ENCODE measurements around the gene IL10RB. TPM values are rescaled to one million over a fixed set of nuclear protein-coding genes. Genes with fewer than 3 reads are reported as not detected.
"Not testable (repeated sequence)": the region's sequence is repeated elsewhere in the genome, so short reads cannot be mapped to it uniquely, and the experiment has no call there.

The IL10RB gene
- total RNA-seq (2012; rRNA removed): 33.9 and 41.1 TPM in 2 replicates

- H3K9me3 ChIP-seq (replicated peaks; ENCODE audit: low read length): no peaks in the 10 kb centered on the region
- H3K9ac ChIP-seq (ENCODE audit: low read depth, low read length): peak within 1 kb of the TSS; percentile 93
- peaks cover 15% of the 10 kb centered on the region for H3K4me1 ChIP-seq (ENCODE audit: control insufficient read depth, insufficient read depth, low read length)
- peak within 1 kb of the TSS; percentile 91 for H3K4me3 ChIP-seq (ENCODE audit: low read length)
- peak within 1 kb of the TSS; percentile 93 for H3K4me2 ChIP-seq (ENCODE audit: low read length)
- no peaks in the 10 kb centered on the region for H3K27me3 ChIP-seq (ENCODE audit: control insufficient read depth, insufficient read depth, low read length)
- H3K36me3 ChIP-seq (ENCODE audit: insufficient read depth, low read length): peaks cover 23% of the 10 kb centered on the region
These were observed at the start of gene IL10RB for GRCh38 chr21:33266050-33266788. Gene IL10RB, plus strand, starts transcription at chr21:33266367. Its CDS starts 99 bp downstream, at chr21:33266466.

- H3K27me3 ChIP-seq (ENCODE audit: control insufficient read depth, insufficient read depth, low read length): peaks cover 13% of the 10 kb centered on the region
- no peak overlapping the region for H3K4me3 ChIP-seq (ENCODE audit: low read length)
- no peak overlapping the region for H3K9ac ChIP-seq (ENCODE audit: low read depth, low read length)
- H3K9me3 ChIP-seq (replicated peaks; ENCODE audit: low read length): no peaks in the 10 kb centered on the region
- no peaks in the 10 kb centered on the region for H3K4me1 ChIP-seq (ENCODE audit: control insufficient read depth, insufficient read depth, low read length)
- H3K4me2 ChIP-seq (ENCODE audit: low read length): no peak overlapping the region
- no peaks in the 10 kb centered on the region for H3K36me3 ChIP-seq (ENCODE audit: insufficient read depth, low read length)
These were observed 49.0 kb upstream of the IL10RB start for GRCh38 chr21:33217138-33217520.

GRCh38 chr21:33219300-33219699, 46.9 kb upstream of the IL10RB start:
- Histone ChIP-seq H3K36me3 (ENCODE audit: insufficient read depth, low read length) (no peaks in the 10 kb centered on the region), H3K4me1 (ENCODE audit: control insufficient read depth, insufficient read depth, low read length) (no peaks in the 10 kb centered on the region), H3K4me3 (ENCODE audit: low read length) (no peak overlapping the region), H3K9me3 (replicated peaks; ENCODE audit: low read length) (no peaks in the 10 kb centered on the region), H3K27me3 (ENCODE audit: control insufficient read depth, insufficient read depth, low read length) (peaks cover 13% of the 10 kb centered on the region), H3K9ac (ENCODE audit: low read depth, low read length) (no peak overlapping the region), H3K4me2 (ENCODE audit: low read length) (no peak overlapping the region)

DNA sequence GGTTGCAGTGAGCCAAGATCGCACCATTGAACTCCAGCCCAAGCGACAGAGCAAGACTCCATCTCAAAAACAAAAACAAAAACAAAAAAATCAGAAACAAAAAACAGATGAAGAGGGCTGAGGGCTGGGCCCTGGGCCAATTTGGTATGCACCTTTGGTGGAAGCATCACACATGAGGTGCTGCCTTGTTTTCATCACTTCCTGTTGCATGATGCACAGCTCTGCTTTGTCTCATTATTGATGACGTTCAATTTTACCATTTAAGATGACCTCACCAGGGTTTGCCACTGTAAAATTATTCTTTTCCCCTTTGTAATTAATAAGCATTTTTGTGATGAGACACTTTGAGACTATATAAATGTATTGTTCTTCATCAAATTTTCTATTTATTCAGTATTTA, 46.2 kb upstream of the IL10RB start:
- no peak overlapping the region for H3K9ac ChIP-seq (ENCODE audit: low read depth, low read length)
- peaks cover 9% of the 10 kb centered on the region for H3K27me3 ChIP-seq (ENCODE audit: control insufficient read depth, insufficient read depth, low read length)
- no peaks in the 10 kb centered on the region for H3K4me1 ChIP-seq (ENCODE audit: control insufficient read depth, insufficient read depth, low read length)
- H3K9me3 ChIP-seq (replicated peaks; ENCODE audit: low read length): no peaks in the 10 kb centered on the region
- H3K4me3 ChIP-seq (ENCODE audit: low read length): no peak overlapping the region
- H3K4me2 ChIP-seq (ENCODE audit: low read length): no peak overlapping the region
- H3K36me3 ChIP-seq (ENCODE audit: insufficient read depth, low read length): no peaks in the 10 kb centered on the region

- H3K9me3 ChIP-seq (replicated peaks; ENCODE audit: low read length); H3K36me3 ChIP-seq (ENCODE audit: insufficient read depth, low read length); H3K9ac ChIP-seq (ENCODE audit: low read depth, low read length); H3K4me3 ChIP-seq (ENCODE audit: low read length); H3K4me1 ChIP-seq (ENCODE audit: control insufficient read depth, insufficient read depth, low read length); H3K4me2 ChIP-seq (ENCODE audit: low read length): not testable (repeated sequence)
- H3K27me3 ChIP-seq (ENCODE audit: control insufficient read depth, insufficient read depth, low read length): peaks cover 21% of the 10 kb centered on the region
These were observed 40.8 kb upstream of the IL10RB start for GRCh38 chr21:33225376-33225775.

DNA sequence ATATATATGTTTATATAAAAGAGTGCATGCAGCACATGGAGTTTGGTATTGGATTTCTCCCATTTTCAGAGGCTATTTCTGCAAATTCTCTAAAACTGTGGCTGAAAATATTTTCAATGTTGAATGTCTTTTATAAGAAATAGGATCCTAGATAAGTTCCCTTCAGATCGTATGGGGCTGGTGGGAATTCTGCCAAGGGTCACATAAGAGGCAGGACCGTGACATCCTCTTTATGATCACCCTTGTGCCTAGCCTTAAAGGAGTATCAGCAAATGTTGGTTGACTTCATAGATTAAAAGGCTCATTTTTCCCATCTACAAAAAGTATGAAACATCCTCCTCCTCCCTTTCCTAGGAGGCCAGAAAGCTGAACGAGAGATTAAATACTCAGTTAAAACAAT, 37.7 kb upstream of the IL10RB start:
- peaks cover 21% of the 10 kb centered on the region for H3K27me3 ChIP-seq (ENCODE audit: control insufficient read depth, insufficient read depth, low read length)
- no peaks in the 10 kb centered on the region for H3K9me3 ChIP-seq (replicated peaks; ENCODE audit: low read length)
- no peak overlapping the region for H3K9ac ChIP-seq (ENCODE audit: low read depth, low read length)
- H3K4me2 ChIP-seq (ENCODE audit: low read length): no peak overlapping the region
- H3K4me3 ChIP-seq (ENCODE audit: low read length): no peak overlapping the region
- peaks cover 5% of the 10 kb centered on the region for H3K4me1 ChIP-seq (ENCODE audit: control insufficient read depth, insufficient read depth, low read length)
- no peaks in the 10 kb centered on the region for H3K36me3 ChIP-seq (ENCODE audit: insufficient read depth, low read length)

DNA sequence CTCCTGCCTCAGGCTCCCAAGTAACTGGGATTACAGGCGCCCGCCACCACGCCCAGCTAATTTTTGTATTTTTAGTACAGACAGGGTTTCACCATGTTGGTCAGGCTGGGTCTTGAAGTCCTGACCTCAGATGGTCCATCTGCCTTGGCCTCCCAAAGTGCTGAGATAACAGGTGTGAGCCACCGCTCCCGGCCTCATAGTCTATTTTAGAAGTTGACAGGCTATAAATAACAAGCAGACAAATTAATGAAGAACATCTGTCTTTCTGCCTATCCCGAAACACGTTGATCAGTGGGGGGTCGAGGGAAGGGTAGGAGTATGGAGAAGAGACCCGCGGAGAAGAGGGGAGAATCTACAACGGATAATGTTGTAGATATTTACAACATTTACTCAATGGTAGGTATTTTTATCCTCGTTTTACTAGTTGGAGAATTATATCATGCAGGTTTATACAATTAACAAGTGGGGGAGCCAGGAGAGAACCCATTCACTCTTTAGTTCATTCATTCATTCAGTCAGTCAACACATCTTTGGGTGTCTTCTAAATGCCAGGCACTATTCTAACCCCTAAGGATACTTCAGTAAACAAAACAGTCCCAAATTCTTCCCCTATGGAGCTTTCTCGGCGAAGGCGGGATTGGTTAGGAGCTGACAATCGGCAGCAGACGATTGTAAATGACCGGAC, 36.9 kb upstream of the IL10RB start:
- no peaks in the 10 kb centered on the region for H3K9me3 ChIP-seq (replicated peaks; ENCODE audit: low read length)
- peak overlapping the region; percentile 95 for H3K4me3 ChIP-seq (ENCODE audit: low read length)
- peaks cover 5% of the 10 kb centered on the region for H3K4me1 ChIP-seq (ENCODE audit: control insufficient read depth, insufficient read depth, low read length)
- no peaks in the 10 kb centered on the region for H3K36me3 ChIP-seq (ENCODE audit: insufficient read depth, low read length)
- H3K9ac ChIP-seq (ENCODE audit: low read depth, low read length): peak overlapping the region; percentile 92
- peak overlapping the region; percentile 93 for H3K4me2 ChIP-seq (ENCODE audit: low read length)
- peaks cover 21% of the 10 kb centered on the region for H3K27me3 ChIP-seq (ENCODE audit: control insufficient read depth, insufficient read depth, low read length)

DNA sequence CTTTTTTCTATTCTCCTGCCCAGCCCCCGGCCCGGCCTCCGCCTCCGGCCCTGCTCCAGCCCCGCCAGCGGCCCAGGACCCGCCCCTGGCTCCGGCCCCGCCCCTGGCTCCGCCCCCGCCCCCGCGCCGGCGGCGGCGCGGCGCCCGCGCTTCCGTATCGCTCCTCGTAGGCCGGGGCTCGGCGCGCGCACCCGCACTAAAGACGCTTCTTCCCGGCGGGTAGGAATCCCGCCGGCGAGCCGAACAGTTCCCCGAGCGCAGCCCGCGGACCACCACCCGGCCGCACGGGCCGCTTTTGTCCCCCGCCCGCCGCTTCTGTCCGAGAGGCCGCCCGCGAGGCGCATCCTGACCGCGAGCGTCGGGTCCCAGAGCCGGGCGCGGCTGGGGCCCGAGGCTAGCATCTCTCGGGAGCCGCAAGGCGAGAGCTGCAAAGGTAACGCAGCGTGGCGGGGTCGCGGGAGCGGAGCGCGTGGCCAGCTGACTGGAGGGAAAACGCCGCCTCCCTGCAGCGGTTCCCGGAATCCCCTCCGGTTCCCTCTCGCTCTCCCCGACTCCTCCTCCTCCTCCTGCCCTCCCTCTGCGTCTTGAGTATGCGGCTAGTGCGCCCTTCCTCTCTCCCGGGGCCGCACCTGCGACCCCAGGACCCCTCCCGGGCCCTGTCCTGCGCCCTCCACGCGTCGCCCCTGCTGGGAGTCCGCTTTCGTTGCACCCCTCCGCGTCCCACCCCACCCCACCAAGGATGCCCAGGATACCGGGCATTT, 36.2 kb upstream of the IL10RB start, which contains the start of gene IFNAR2:
Gene IFNAR2 (plus strand): TSS at position 155 of the 761 bp plus-strand sequence. CDS start 11,985 bp downstream, outside the sequence.
- Histone ChIP-seq H3K4me1 (ENCODE audit: control insufficient read depth, insufficient read depth, low read length) (peaks cover 5% of the 10 kb centered on the region), H3K4me3 (ENCODE audit: low read length) (peak within 1 kb of the TSS; percentile 95), H3K9ac (ENCODE audit: low read depth, low read length) (peak within 1 kb of the TSS; percentile 92), H3K4me2 (ENCODE audit: low read length) (peak within 1 kb of the TSS; percentile 93), H3K9me3 (replicated peaks; ENCODE audit: low read length) (no peaks in the 10 kb centered on the region), H3K27me3 (ENCODE audit: control insufficient read depth, insufficient read depth, low read length) (peaks cover 21% of the 10 kb centered on the region), H3K36me3 (ENCODE audit: insufficient read depth, low read length) (no peaks in the 10 kb centered on the region)

- no peaks in the 10 kb centered on the region for H3K36me3 ChIP-seq (ENCODE audit: insufficient read depth, low read length)
- H3K4me1 ChIP-seq (ENCODE audit: control insufficient read depth, insufficient read depth, low read length): peaks cover 5% of the 10 kb centered on the region
- peaks cover 21% of the 10 kb centered on the region for H3K27me3 ChIP-seq (ENCODE audit: control insufficient read depth, insufficient read depth, low read length)
- H3K4me2 ChIP-seq (ENCODE audit: low read length): peak overlapping the region; percentile 93
- peak overlapping the region; percentile 95 for H3K4me3 ChIP-seq (ENCODE audit: low read length)
- peak overlapping the region; percentile 92 for H3K9ac ChIP-seq (ENCODE audit: low read depth, low read length)
- no peaks in the 10 kb centered on the region for H3K9me3 ChIP-seq (replicated peaks; ENCODE audit: low read length)
These were observed 35.4 kb upstream of the IL10RB start for GRCh38 chr21:33230545-33231324.

DNA sequence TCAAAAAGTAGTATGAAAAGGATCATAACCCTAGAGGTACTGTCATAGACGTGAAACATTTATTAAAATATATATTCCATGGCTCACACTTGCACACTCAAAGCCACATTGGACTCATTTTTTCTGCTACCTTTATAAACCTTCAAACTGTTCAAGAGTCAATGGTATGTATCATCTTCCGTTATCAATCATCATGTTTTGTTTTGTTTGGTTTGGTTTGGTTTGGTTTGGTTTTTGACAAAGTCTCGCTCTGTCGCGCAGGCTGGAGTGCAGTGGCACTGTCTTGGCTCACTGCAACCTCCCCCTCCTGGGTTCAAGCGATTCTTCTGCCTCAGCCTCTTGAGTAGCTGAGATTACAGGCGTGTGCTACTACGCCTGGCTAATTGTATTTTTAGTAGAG, 34.6 kb upstream of the IL10RB start:
- no peaks in the 10 kb centered on the region for H3K36me3 ChIP-seq (ENCODE audit: insufficient read depth, low read length)
- H3K27me3 ChIP-seq (ENCODE audit: control insufficient read depth, insufficient read depth, low read length): peaks cover 16% of the 10 kb centered on the region
- H3K9me3 ChIP-seq (replicated peaks; ENCODE audit: low read length): no peaks in the 10 kb centered on the region
- peaks cover 5% of the 10 kb centered on the region for H3K4me1 ChIP-seq (ENCODE audit: control insufficient read depth, insufficient read depth, low read length)
- H3K4me3 ChIP-seq (ENCODE audit: low read length): no peak overlapping the region
- no peak overlapping the region for H3K9ac ChIP-seq (ENCODE audit: low read depth, low read length)
- H3K4me2 ChIP-seq (ENCODE audit: low read length): peak overlapping the region; percentile 93
